ENCODE data around the gene USP22.

DNA sequence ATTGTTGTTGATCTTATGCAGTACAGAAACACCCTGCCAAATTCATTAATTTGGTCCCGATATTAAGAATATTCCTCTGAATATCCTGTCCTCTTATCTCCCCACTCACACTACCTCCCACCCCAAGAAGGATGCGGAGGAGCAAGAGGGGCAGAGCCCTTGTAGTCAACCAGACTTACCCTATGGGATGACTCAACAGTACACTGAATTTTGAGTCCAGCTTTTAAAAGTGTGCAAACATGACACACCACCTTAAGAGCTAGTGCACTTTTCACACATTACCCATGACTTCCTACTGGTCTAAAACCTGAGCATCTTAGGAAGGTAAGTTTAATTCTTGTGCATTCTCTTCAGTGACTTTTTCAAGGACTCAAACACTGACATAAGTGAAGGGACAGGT, 9.5 kb downstream of the USP22 start:
- TF ChIP-seq, protein P1, sequence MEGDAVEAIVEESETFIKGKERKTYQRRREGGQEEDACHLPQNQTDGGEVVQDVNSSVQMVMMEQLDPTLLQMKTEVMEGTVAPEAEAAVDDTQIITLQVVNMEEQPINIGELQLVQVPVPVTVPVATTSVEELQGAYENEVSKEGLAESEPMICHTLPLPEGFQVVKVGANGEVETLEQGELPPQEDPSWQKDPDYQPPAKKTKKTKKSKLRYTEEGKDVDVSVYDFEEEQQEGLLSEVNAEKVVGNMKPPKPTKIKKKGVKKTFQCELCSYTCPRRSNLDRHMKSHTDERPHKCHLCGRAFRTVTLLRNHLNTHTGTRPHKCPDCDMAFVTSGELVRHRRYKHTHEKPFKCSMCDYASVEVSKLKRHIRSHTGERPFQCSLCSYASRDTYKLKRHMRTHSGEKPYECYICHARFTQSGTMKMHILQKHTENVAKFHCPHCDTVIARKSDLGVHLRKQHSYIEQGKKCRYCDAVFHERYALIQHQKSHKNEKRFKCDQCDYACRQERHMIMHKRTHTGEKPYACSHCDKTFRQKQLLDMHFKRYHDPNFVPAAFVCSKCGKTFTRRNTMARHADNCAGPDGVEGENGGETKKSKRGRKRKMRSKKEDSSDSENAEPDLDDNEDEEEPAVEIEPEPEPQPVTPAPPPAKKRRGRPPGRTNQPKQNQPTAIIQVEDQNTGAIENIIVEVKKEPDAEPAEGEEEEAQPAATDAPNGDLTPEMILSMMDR (IDR thresholded peaks at IDR 0.05): no peak
- TF ChIP-seq POLR2A (IDR thresholded peaks at IDR 0.05): no peak

Data from esophagus squamous epithelium (tissue), 4 donors.